ENCODE data around the gene PTOV1. TPM values are rescaled to one million over a fixed set of nuclear protein-coding genes. Genes with fewer than 3 reads are reported as not detected.

Gene PTOV1
- total and polyA plus RNA-seq, 2 of the 13 experiments (the other 11 are each of a cell fraction or from before 2014, with no cell fraction given) = 63.5 to 68.5 TPM

DNA sequence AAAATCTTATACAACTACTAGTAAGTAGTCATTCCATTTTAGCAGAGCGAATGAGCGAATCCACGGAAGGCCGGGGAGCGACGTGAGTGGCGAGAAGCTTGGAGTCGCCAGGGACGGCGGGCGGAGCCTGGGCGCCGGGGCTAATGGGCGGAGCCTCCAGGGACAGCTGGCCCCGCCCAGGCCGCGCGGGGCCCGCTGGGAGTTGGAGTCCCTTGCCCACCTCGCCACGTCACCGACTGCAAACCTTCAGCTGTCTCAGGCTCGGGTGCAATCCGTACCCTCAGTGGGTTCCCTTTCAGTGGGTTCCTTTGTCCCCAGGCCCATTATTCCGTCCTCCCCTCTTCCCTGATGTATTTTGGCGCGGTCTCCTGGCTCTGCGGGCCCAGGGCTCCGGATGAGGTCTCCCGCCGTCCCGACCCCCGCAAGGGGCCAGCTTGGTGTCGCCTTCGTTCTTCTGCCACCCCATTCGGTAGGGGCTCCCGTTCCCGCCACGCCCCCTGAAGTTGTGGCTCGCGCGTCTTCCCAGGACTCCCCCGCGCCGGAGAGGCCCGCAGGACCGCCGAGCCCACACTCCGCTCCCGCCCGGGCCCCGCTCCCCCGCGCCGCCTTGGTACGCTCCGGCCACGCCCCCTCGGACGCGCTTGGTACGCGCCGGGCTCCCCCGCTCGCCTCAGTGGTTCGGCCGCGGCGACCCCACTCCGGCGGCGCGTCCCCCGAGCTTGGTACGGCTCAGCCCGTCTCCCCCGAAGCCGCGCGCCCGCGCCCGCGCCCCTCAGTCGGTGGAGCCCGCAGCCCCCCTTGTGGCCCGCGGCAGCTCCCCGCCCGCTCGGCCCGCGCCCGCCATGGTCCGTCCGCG, at the start of gene PTOV1 (continued):
- TF ChIP-seq, protein P1, sequence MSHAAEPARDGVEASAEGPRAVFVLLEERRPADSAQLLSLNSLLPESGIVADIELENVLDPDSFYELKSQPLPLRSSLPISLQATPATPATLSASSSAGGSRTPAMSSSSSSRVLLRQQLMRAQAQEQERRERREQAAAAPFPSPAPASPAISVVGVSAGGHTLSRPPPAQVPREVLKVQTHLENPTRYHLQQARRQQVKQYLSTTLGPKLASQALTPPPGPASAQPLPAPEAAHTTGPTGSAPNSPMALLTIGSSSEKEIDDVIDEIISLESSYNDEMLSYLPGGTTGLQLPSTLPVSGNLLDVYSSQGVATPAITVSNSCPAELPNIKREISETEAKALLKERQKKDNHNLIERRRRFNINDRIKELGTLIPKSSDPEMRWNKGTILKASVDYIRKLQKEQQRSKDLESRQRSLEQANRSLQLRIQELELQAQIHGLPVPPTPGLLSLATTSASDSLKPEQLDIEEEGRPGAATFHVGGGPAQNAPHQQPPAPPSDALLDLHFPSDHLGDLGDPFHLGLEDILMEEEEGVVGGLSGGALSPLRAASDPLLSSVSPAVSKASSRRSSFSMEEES (CRISPR knock-in tag; IDR thresholded peaks at IDR 0.05) = 0 out of 2 replicates have a peak, but pooled peaks have one; percentile 38
- TF ChIP-seq TBP (CRISPR knock-in tag; IDR thresholded peaks at IDR 0.05) (0 out of 2 replicates have a peak, but pooled peaks have one; percentile 77), FOSL2 (CRISPR knock-in tag; IDR thresholded peaks at IDR 0.05) (peak; percentile 52; the same call in 1 of the 2 replicates), ZFY (CRISPR knock-in tag; IDR thresholded peaks at IDR 0.05) (peak; percentile 98), GLI4 (CRISPR knock-in tag; IDR thresholded peaks at IDR 0.05; ENCODE audit: borderline replicate concordance) (peak; percentile 89; the same call in 1 of the 2 replicates), PITX1 (CRISPR knock-in tag; IDR thresholded peaks at IDR 0.05) (peak; percentile 57; the same call in 1 of the 2 replicates), MXI1 (IDR thresholded peaks at IDR 0.05; ENCODE audit: borderline replicate concordance, low read depth, low read length) (peak; percentile 26; the same call in 1 of the 3 replicates), ETV6 (CRISPR knock-in tag; conservative IDR thresholded peaks at IDR 0.05) (no peak; the same call in 1 of the 2 replicates), ISX (CRISPR knock-in tag; conservative IDR thresholded peaks at IDR 0.05) (peak; percentile 5; the same call in 1 of the 2 replicates), LCORL (IDR thresholded peaks at IDR 0.05) (no peak), LCORL (CRISPR knock-in tag; IDR thresholded peaks at IDR 0.05) (peak; percentile 87), ZNF337 (CRISPR knock-in tag; IDR thresholded peaks at IDR 0.05; ENCODE audit: borderline replicate concordance, low read depth) (peak; percentile 84; the same call in 1 of the 2 replicates), TARDBP (CRISPR knock-in tag; IDR thresholded peaks at IDR 0.05) (peak; percentile 31; the same call in 1 of the 2 replicates), AGO1 (IDR thresholded peaks at IDR 0.05; ENCODE audit: low read depth, low read length, poor library complexity, severe bottlenecking) (peak; percentile 90), ZMYM2 (CRISPR knock-in tag; IDR thresholded peaks at IDR 0.05) (no peak), HOXA5 (CRISPR knock-in tag; IDR thresholded peaks at IDR 0.05) (0 out of 2 replicates have a peak, but pooled peaks have one; percentile 54), ZNF713 (CRISPR knock-in tag; IDR thresholded peaks at IDR 0.05) (no peak), ZNF230 (CRISPR knock-in tag; IDR thresholded peaks at IDR 0.05) (0 out of 2 replicates have a peak, but pooled peaks have one; percentile 36), HMG20B (CRISPR knock-in tag; conservative IDR thresholded peaks at IDR 0.05) (no peak), ZKSCAN1 (IDR thresholded peaks at IDR 0.05; ENCODE audit: low read length) (no peak)
- TF ChIP-seq, protein P2, sequence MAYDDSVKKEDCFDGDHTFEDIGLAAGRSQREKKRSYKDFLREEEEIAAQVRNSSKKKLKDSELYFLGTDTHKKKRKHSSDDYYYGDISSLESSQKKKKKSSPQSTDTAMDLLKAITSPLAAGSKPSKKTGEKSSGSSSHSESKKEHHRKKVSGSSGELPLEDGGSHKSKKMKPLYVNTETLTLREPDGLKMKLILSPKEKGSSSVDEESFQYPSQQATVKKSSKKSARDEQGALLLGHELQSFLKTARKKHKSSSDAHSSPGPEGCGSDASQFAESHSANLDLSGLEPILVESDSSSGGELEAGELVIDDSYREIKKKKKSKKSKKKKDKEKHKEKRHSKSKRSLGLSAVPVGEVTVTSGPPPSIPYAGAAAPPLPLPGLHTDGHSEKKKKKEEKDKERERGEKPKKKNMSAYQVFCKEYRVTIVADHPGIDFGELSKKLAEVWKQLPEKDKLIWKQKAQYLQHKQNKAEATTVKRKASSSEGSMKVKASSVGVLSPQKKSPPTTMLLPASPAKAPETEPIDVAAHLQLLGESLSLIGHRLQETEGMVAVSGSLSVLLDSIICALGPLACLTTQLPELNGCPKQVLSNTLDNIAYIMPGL (CRISPR knock-in tag; IDR thresholded peaks at IDR 0.05; ENCODE audit: borderline replicate concordance in 1 of 2, low read depth in 1 of 2) = peak; percentile 37 to 70; a peak in 2 of 4 replicates
- TF ChIP-seq, protein P3, sequence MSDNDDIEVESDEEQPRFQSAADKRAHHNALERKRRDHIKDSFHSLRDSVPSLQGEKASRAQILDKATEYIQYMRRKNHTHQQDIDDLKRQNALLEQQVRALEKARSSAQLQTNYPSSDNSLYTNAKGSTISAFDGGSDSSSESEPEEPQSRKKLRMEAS (IDR thresholded peaks at IDR 0.05) = peak; percentile 86
- TF ChIP-seq, protein P4, sequence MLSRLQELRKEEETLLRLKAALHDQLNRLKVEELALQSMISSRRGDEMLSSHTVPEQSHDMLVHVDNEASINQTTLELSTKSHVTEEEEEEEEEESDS (CRISPR knock-in tag; IDR thresholded peaks at IDR 0.05; ENCODE audit: borderline replicate concordance) = no peak
- TF ChIP-seq, protein P5, sequence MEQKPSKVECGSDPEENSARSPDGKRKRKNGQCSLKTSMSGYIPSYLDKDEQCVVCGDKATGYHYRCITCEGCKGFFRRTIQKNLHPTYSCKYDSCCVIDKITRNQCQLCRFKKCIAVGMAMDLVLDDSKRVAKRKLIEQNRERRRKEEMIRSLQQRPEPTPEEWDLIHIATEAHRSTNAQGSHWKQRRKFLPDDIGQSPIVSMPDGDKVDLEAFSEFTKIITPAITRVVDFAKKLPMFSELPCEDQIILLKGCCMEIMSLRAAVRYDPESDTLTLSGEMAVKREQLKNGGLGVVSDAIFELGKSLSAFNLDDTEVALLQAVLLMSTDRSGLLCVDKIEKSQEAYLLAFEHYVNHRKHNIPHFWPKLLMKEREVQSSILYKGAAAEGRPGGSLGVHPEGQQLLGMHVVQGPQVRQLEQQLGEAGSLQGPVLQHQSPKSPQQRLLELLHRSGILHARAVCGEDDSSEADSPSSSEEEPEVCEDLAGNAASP (CRISPR knock-in tag; IDR thresholded peaks at IDR 0.05; ENCODE audit: borderline replicate concordance) = no peak

Measured in HepG2 (cell line).